ENCODE results near the gene FBXL15. TPM values are rescaled to one million over a fixed set of nuclear protein-coding genes. Genes with fewer than 3 reads are reported as not detected.

FBXL15 gene, protein sequence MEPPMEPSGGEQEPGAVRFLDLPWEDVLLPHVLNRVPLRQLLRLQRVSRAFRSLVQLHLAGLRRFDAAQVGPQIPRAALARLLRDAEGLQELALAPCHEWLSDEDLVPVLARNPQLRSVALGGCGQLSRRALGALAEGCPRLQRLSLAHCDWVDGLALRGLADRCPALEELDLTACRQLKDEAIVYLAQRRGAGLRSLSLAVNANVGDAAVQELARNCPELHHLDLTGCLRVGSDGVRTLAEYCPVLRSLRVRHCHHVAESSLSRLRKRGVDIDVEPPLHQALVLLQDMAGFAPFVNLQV
- polyA plus RNA-seq: 22.8 TPM
- long read RNA-seq, donor 1, partial matches to known transcripts: 9 of 14 reads
- long read RNA-seq, donor 1, other reads (novel, unspliced or antisense): 0 of 14 reads
- long read RNA-seq, donor 2, partial matches to known transcripts: 35 of 46 reads
- long read RNA-seq, donor 2, other reads (novel, unspliced or antisense): 6 of 46 reads
- long read RNA-seq, donor 3: 0 reads
- long read RNA-seq, donor 4, partial matches to known transcripts: 0 of 1 reads
- long read RNA-seq, donor 4, other reads (novel, unspliced or antisense): 0 of 1 reads
- long read RNA-seq, donor 5, partial matches to known transcripts: 11 of 15 reads
- long read RNA-seq, donor 5, other reads (novel, unspliced or antisense): 0 of 15 reads
- long read RNA-seq, donor 6, transcript FBXL15-201 (4 exons, 2,362 nt): major isoform, 7 of 118 reads
- long read RNA-seq, donor 6, partial matches to known transcripts: 79 of 118 reads
- long read RNA-seq, donor 6, other reads (novel, unspliced or antisense): 31 of 118 reads
- long read RNA-seq, donor 7, partial matches to known transcripts: 45 of 73 reads
- long read RNA-seq, donor 7, other reads (novel, unspliced or antisense): 28 of 73 reads
- long read RNA-seq, donor 8, partial matches to known transcripts: 30 of 32 reads
- long read RNA-seq, donor 8, other reads (novel, unspliced or antisense): 0 of 32 reads
- long read RNA-seq, donor 9, transcript FBXL15-201 (4 exons, 2,362 nt): major isoform, 7 of 20 reads
- long read RNA-seq, donor 9, partial matches to known transcripts: 13 of 20 reads
- long read RNA-seq, donor 9, other reads (novel, unspliced or antisense): 0 of 20 reads
- long read RNA-seq, donor 10, transcript FBXL15-201 (4 exons, 2,362 nt): major isoform, 13 of 123 reads
- long read RNA-seq, donor 10, partial matches to known transcripts: 53 of 123 reads
- long read RNA-seq, donor 10, other reads (novel, unspliced or antisense): 57 of 123 reads
- long read RNA-seq, donor 11, transcript FBXL15-201 (4 exons, 2,362 nt): major isoform, 6 of 32 reads
- long read RNA-seq, donor 11, partial matches to known transcripts: 26 of 32 reads
- long read RNA-seq, donor 11, other reads (novel, unspliced or antisense): 0 of 32 reads

GRCh38 chr10:102420714-102421506 lies at the start of gene FBXL15:
FBXL15 (plus strand) TSS chr10:102420836; CDS start chr10:102421130, 294 bp downstream.
- H3K27ac ChIP-seq (ENCODE audit: low read length): peak within 1 kb of the TSS; percentile 92
- H3K27me3 ChIP-seq (ENCODE audit: control insufficient read depth, insufficient read depth, low read length): peaks cover 12% of the 10 kb centered on the region
- H3K9me3 ChIP-seq (ENCODE audit: control insufficient read depth, low read depth, low read length): peaks cover 2% of the 10 kb centered on the region
- H3K36me3 ChIP-seq (ENCODE audit: control insufficient read depth, insufficient read depth, low read length): peaks cover 21% of the 10 kb centered on the region
- peak; percentile 96 to 98 for DNase-seq
- peak within 1 kb of the TSS; percentile 74 for H3K4me3 ChIP-seq (ENCODE audit: low read length)
- H3K4me1 ChIP-seq (ENCODE audit: control insufficient read depth, insufficient read depth, low read length): peaks cover 49% of the 10 kb centered on the region
- no CpG with 5 or more reads among the region's 66 CpGs for WGBS (ENCODE audit: insufficient coverage, low lambda C conversion rate)

GRCh38 chr10:102371295-102371694 lies 49.3 kb upstream of the FBXL15 start:
- Histone ChIP-seq H3K4me3 (ENCODE audit: low read length) (no peak overlapping the region), H3K4me1 (ENCODE audit: control insufficient read depth, insufficient read depth, low read length) (no peaks in the 10 kb centered on the region), H3K27ac (ENCODE audit: low read length) (no peak overlapping the region), H3K9me3 (ENCODE audit: control insufficient read depth, low read depth, low read length) (peaks cover 7% of the 10 kb centered on the region), H3K36me3 (ENCODE audit: control insufficient read depth, insufficient read depth, low read length) (peaks cover 86% of the 10 kb centered on the region), H3K27me3 (ENCODE audit: control insufficient read depth, insufficient read depth, low read length) (no peaks in the 10 kb centered on the region)
- WGBS (ENCODE audit: insufficient coverage, low lambda C conversion rate): no CpG with 5 or more reads among the region's 2 CpGs
- no peak for DNase-seq

DNA sequence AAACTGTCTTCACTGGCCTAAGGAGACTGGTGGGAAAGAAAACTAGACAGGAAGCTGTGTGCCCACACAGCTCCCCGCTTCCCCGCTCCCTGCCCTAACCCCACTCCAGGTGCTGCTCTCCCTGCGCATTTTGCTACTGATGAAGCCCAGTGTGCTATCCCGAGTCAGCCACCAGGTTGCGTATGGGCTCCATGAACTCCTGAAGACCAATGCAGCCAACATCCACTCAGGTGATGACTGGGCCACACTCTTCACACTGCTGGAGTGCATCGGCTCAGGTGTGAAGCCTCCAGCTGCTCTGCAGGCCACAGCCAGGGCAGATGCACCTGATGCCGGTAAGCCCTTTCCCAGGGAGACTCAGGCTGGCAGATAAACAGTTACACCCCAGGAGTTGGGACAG lies 45.4 kb upstream of the FBXL15 start:
- Histone ChIP-seq H3K4me3 (ENCODE audit: low read length) (no peak overlapping the region), H3K36me3 (ENCODE audit: control insufficient read depth, insufficient read depth, low read length) (peaks cover 79% of the 10 kb centered on the region), H3K4me1 (ENCODE audit: control insufficient read depth, insufficient read depth, low read length) (no peaks in the 10 kb centered on the region), H3K9me3 (ENCODE audit: control insufficient read depth, low read depth, low read length) (peaks cover 7% of the 10 kb centered on the region), H3K27ac (ENCODE audit: low read length) (no peak overlapping the region), H3K27me3 (ENCODE audit: control insufficient read depth, insufficient read depth, low read length) (no peaks in the 10 kb centered on the region)
- no CpG with 5 or more reads among the region's 7 CpGs for WGBS (ENCODE audit: insufficient coverage, low lambda C conversion rate)
- no peak for DNase-seq

GRCh38 chr10:102375867-102376266 lies 44.8 kb upstream of the FBXL15 start:
- WGBS (ENCODE audit: insufficient coverage, low lambda C conversion rate): no CpG with 5 or more reads among the region's 2 CpGs
- Histone ChIP-seq H3K36me3 (ENCODE audit: control insufficient read depth, insufficient read depth, low read length) (peaks cover 79% of the 10 kb centered on the region), H3K4me3 (ENCODE audit: low read length) (no peak overlapping the region), H3K27me3 (ENCODE audit: control insufficient read depth, insufficient read depth, low read length) (no peaks in the 10 kb centered on the region), H3K4me1 (ENCODE audit: control insufficient read depth, insufficient read depth, low read length) (no peaks in the 10 kb centered on the region), H3K9me3 (ENCODE audit: control insufficient read depth, low read depth, low read length) (peaks cover 1% of the 10 kb centered on the region), H3K27ac (ENCODE audit: low read length) (no peak overlapping the region)
- DNase-seq: no peak

- Histone ChIP-seq H3K9me3 (ENCODE audit: control insufficient read depth, low read depth, low read length) (no peaks in the 10 kb centered on the region), H3K36me3 (ENCODE audit: control insufficient read depth, insufficient read depth, low read length) (peaks cover 80% of the 10 kb centered on the region), H3K27ac (ENCODE audit: low read length) (no peak overlapping the region), H3K27me3 (ENCODE audit: control insufficient read depth, insufficient read depth, low read length) (no peaks in the 10 kb centered on the region), H3K4me3 (ENCODE audit: low read length) (no peak overlapping the region), H3K4me1 (ENCODE audit: control insufficient read depth, insufficient read depth, low read length) (no peaks in the 10 kb centered on the region)
- DNase-seq: no peak
- no CpG with 5 or more reads among the region's 12 CpGs for WGBS (ENCODE audit: insufficient coverage, low lambda C conversion rate)
These were observed 43.7 kb upstream of the FBXL15 start for GRCh38 chr10:102376901-102377300.

DNA sequence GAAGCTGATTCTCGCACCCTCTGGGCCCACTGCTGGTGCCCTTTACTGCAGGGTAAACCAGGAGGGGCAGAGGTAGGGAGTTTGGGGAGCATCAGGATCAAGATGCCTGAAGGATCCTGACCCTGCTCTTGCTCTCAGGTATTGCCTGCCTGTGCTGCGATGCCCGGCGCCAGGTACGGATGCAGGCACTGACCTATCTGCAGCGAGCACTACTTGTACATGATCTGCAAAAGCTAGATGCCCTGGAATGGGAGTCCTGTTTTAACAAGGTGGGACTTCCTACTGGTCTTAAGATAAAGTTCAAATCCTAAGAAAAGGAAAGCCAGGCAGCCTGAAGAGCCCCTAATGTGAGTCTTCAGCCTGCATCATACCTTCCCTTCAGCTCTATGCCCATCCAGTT lies 41.3 kb upstream of the FBXL15 start:
- DNase-seq: no peak
- no peak overlapping the region for H3K27ac ChIP-seq (ENCODE audit: low read length)
- H3K4me3 ChIP-seq (ENCODE audit: low read length): no peak overlapping the region
- H3K9me3 ChIP-seq (ENCODE audit: control insufficient read depth, low read depth, low read length): no peaks in the 10 kb centered on the region
- H3K36me3 ChIP-seq (ENCODE audit: control insufficient read depth, insufficient read depth, low read length): peaks cover 77% of the 10 kb centered on the region
- H3K27me3 ChIP-seq (ENCODE audit: control insufficient read depth, insufficient read depth, low read length): no peaks in the 10 kb centered on the region
- WGBS (ENCODE audit: insufficient coverage, low lambda C conversion rate): no CpG with 5 or more reads among the region's 6 CpGs
- no peaks in the 10 kb centered on the region for H3K4me1 ChIP-seq (ENCODE audit: control insufficient read depth, insufficient read depth, low read length)

DNA sequence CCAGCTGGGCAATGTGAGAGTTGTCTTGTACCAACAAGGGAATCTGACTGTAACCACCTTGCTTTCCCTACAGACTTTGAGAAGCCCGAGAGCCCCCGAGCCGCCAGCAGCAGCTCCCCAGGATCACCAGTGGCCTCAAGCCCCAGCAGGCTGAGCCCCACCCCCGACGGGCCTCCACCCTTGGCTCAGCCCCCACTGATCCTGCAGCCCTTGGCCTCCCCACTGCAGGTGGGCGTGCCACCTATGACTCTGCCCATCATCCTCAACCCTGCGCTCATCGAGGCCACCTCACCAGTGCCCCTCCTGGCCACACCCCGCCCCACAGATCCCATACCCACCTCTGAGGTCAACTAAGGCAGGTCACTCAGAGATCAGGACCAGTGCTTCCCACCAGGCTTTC lies 38.7 kb upstream of the FBXL15 start:
- WGBS (ENCODE audit: insufficient coverage, low lambda C conversion rate): no CpG with 5 or more reads among the region's 9 CpGs
- Histone ChIP-seq H3K4me3 (ENCODE audit: low read length) (no peak overlapping the region), H3K9me3 (ENCODE audit: control insufficient read depth, low read depth, low read length) (no peaks in the 10 kb centered on the region), H3K36me3 (ENCODE audit: control insufficient read depth, insufficient read depth, low read length) (peaks cover 57% of the 10 kb centered on the region), H3K4me1 (ENCODE audit: control insufficient read depth, insufficient read depth, low read length) (no peaks in the 10 kb centered on the region), H3K27ac (ENCODE audit: low read length) (no peak overlapping the region), H3K27me3 (ENCODE audit: control insufficient read depth, insufficient read depth, low read length) (no peaks in the 10 kb centered on the region)
- no peak for DNase-seq

GRCh38 chr10:102382871-102383270 lies 37.8 kb upstream of the FBXL15 start:
- DNase-seq: no peak
- WGBS (ENCODE audit: insufficient coverage, low lambda C conversion rate): no CpG with 5 or more reads among the region's 8 CpGs
- H3K4me3 ChIP-seq (ENCODE audit: low read length): no peak overlapping the region
- peaks cover 53% of the 10 kb centered on the region for H3K36me3 ChIP-seq (ENCODE audit: control insufficient read depth, insufficient read depth, low read length)
- no peaks in the 10 kb centered on the region for H3K27me3 ChIP-seq (ENCODE audit: control insufficient read depth, insufficient read depth, low read length)
- no peaks in the 10 kb centered on the region for H3K4me1 ChIP-seq (ENCODE audit: control insufficient read depth, insufficient read depth, low read length)
- no peak overlapping the region for H3K27ac ChIP-seq (ENCODE audit: low read length)
- no peaks in the 10 kb centered on the region for H3K9me3 ChIP-seq (ENCODE audit: control insufficient read depth, low read depth, low read length)

GRCh38 chr10:102384053-102384452 lies 36.6 kb upstream of the FBXL15 start:
- Histone ChIP-seq H3K9me3 (ENCODE audit: control insufficient read depth, low read depth, low read length) (no peaks in the 10 kb centered on the region), H3K4me1 (ENCODE audit: control insufficient read depth, insufficient read depth, low read length) (no peaks in the 10 kb centered on the region), H3K4me3 (ENCODE audit: low read length) (no peak overlapping the region), H3K27ac (ENCODE audit: low read length) (no peak overlapping the region), H3K36me3 (ENCODE audit: control insufficient read depth, insufficient read depth, low read length) (peaks cover 44% of the 10 kb centered on the region), H3K27me3 (ENCODE audit: control insufficient read depth, insufficient read depth, low read length) (peaks cover 1% of the 10 kb centered on the region)
- DNase-seq: no peak
- WGBS (ENCODE audit: insufficient coverage, low lambda C conversion rate): 100% methylated on average over 1 of the region's 6 CpGs
